ENCODE results near the gene MTX2.

The MTX2 gene

DNA sequence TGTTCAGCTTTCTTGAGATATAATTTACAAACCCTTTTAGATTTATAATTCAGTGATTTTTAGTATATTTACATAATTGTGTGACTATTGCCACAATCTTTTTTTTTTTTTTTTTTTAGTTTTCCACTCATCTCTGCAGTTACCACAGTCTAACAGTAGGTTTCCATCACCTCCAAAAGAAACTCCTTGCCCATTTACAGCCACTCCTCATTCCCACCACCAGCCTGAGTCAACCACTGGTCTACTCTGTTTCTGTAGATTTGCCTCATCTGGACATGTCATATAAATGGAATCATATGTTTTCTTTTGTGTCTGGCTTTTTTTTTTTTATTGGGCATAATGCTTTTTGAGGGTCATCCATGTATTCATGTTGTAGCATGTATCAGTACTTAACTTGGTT lies 16.1 kb downstream of the MTX2 start:
- Histone ChIP-seq H3K36me3 (ENCODE audit: control insufficient read depth, insufficient read depth, low read length) (no peaks in the 10 kb centered on the region), H3K27me3 (replicated peaks; ENCODE audit: control insufficient read depth, insufficient read depth, low read length) (no peaks in the 10 kb centered on the region), H3K4me3 (replicated peaks; ENCODE audit: low read depth, low read length) (no peak overlapping the region)
- TF ChIP-seq, protein P1, sequence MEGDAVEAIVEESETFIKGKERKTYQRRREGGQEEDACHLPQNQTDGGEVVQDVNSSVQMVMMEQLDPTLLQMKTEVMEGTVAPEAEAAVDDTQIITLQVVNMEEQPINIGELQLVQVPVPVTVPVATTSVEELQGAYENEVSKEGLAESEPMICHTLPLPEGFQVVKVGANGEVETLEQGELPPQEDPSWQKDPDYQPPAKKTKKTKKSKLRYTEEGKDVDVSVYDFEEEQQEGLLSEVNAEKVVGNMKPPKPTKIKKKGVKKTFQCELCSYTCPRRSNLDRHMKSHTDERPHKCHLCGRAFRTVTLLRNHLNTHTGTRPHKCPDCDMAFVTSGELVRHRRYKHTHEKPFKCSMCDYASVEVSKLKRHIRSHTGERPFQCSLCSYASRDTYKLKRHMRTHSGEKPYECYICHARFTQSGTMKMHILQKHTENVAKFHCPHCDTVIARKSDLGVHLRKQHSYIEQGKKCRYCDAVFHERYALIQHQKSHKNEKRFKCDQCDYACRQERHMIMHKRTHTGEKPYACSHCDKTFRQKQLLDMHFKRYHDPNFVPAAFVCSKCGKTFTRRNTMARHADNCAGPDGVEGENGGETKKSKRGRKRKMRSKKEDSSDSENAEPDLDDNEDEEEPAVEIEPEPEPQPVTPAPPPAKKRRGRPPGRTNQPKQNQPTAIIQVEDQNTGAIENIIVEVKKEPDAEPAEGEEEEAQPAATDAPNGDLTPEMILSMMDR (IDR thresholded peaks at IDR 0.05; ENCODE audit: insufficient read depth, low read length, poor library complexity, severe bottlenecking): no peak
- DNase-seq (ENCODE audit: extremely low read depth, insufficient read length): no peak

DNA sequence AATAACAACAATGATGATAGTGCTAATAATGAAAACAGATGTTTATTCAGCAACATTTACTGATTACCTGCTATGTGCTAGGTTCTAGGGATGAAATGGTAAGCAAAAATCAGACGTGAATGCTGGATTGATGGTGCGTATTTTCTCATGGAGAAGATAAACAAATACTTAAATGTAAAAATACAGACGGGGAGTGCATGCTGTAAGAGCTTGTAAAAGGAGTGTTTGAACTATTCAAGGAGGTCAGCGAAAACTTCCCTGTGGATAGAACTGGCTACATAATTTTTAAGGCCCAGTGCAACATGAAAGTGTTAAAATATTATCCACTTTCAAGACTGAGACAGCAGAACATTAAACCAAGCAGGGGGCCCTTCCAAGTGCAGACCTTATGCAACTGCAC lies 22.1 kb downstream of the MTX2 start:
- Histone ChIP-seq H3K4me3 (replicated peaks; ENCODE audit: low read depth, low read length) (no peak overlapping the region), H3K36me3 (ENCODE audit: control insufficient read depth, insufficient read depth, low read length) (no peaks in the 10 kb centered on the region), H3K27me3 (replicated peaks; ENCODE audit: control insufficient read depth, insufficient read depth, low read length) (no peaks in the 10 kb centered on the region)
- TF ChIP-seq, protein P1 (IDR thresholded peaks at IDR 0.05; ENCODE audit: insufficient read depth, low read length, poor library complexity, severe bottlenecking): no peak
- DNase-seq (ENCODE audit: extremely low read depth, insufficient read length): no peak

DNA sequence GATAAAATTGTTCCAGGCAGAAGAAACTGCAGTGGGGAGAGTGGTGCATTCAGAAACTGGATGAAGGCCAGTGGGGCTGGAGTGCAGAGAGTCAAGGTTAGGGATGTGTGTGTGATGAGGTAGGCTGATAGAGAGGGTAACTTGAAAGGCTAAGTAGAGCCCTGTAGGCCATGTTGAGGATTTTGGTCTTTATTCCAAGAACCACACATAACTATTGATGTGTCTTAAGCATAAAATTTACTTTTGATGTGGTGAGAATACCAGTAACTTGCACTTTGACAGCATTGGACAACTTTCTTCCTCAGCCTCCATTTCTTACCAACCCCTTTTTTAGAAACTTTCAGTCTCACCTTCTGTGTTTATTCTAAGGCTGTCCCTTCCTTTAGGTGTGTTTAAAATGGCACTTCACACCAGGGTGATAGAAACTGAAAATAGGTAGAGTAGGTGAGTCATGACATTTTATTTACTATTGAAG lies 22.6 kb downstream of the MTX2 start:
- no peak overlapping the region; the same call in 1 of the 2 replicates for H3K4me3 ChIP-seq (replicated peaks; ENCODE audit: low read depth, low read length)
- no peaks in the 10 kb centered on the region for H3K36me3 ChIP-seq (ENCODE audit: control insufficient read depth, insufficient read depth, low read length)
- DNase-seq (ENCODE audit: extremely low read depth, insufficient read length): peak; percentile 35
- no peaks in the 10 kb centered on the region for H3K27me3 ChIP-seq (replicated peaks; ENCODE audit: control insufficient read depth, insufficient read depth, low read length)
- TF ChIP-seq, protein P1 (IDR thresholded peaks at IDR 0.05; ENCODE audit: insufficient read depth, low read length, poor library complexity, severe bottlenecking): no peak

DNA sequence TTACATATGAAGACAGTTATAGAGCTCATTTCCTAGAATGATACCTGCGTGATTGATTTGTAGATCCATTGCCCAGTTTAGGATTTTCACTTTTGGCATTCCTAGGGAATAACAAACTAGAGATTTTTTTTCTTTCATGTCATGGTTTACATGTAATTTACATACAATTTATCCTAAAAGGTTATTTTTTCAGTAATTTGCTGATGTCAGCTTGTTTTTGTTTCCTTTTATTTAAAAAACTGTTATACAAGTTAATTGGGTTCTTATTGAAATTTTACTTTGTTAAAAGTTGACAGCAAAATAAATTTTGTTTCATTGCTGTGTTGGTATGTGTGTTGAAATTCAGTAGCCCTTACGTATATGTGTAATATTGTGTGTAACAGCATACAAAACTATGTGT lies 23.4 kb downstream of the MTX2 start:
- Histone ChIP-seq H3K4me3 (replicated peaks; ENCODE audit: low read depth, low read length) (no peak overlapping the region), H3K27me3 (replicated peaks; ENCODE audit: control insufficient read depth, insufficient read depth, low read length) (no peaks in the 10 kb centered on the region), H3K36me3 (ENCODE audit: control insufficient read depth, insufficient read depth, low read length) (no peaks in the 10 kb centered on the region)
- no peak for DNase-seq (ENCODE audit: extremely low read depth, insufficient read length)
- TF ChIP-seq, protein P1 (IDR thresholded peaks at IDR 0.05; ENCODE audit: insufficient read depth, low read length, poor library complexity, severe bottlenecking): no peak

DNA sequence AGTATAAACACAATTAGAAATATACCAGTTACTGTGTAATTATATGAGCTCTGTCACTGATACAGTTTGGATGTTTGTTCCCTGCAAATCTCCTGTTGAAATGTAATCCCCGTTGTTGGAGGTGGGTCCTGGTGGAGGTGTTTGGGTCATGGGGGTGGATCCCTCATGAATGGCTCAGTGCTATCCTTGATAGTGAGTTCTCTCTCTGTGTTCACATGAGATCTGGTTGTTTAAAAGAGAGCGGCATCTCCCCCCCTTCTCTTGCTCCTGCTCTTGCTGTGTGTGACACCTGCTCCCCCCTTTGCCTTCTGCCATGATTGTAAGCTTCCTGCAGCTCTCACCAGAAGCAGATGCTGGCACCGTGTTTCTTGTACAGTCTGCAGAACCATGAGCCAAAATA lies 24.1 kb downstream of the MTX2 start:
- Histone ChIP-seq H3K4me3 (replicated peaks; ENCODE audit: low read depth, low read length) (no peak overlapping the region), H3K36me3 (ENCODE audit: control insufficient read depth, insufficient read depth, low read length) (no peaks in the 10 kb centered on the region), H3K27me3 (replicated peaks; ENCODE audit: control insufficient read depth, insufficient read depth, low read length) (no peaks in the 10 kb centered on the region)
- no peak for DNase-seq (ENCODE audit: extremely low read depth, insufficient read length)
- TF ChIP-seq, protein P1 (IDR thresholded peaks at IDR 0.05; ENCODE audit: insufficient read depth, low read length, poor library complexity, severe bottlenecking): no peak

DNA sequence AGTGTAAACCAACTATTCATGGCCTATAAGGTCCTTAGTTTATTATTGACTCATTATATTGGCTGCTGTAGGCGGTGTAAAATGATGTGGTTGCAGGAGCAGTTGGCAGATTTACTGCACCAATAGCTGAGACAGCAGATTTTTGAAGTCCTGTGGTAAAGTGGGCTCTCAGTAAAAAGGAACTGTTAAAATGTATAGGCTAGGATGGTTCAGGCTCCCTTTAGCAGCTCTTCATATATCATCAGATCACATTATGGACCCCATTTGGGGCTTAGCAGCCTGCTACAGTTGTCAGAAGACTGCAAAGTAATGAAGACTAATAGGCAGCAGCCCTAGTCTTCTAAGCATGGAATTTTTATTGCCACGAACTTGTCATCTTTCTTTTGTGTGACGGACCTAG lies 27.8 kb downstream of the MTX2 start:
- TF ChIP-seq, protein P1 (IDR thresholded peaks at IDR 0.05; ENCODE audit: insufficient read depth, low read length, poor library complexity, severe bottlenecking): no peak
- Histone ChIP-seq H3K36me3 (ENCODE audit: control insufficient read depth, insufficient read depth, low read length) (no peaks in the 10 kb centered on the region), H3K27me3 (replicated peaks; ENCODE audit: control insufficient read depth, insufficient read depth, low read length) (no peaks in the 10 kb centered on the region), H3K4me3 (replicated peaks; ENCODE audit: low read depth, low read length) (no peak overlapping the region)
- no peak for DNase-seq (ENCODE audit: extremely low read depth, insufficient read length)
